ENCODE results near the gene CMTM6. TPM values are rescaled to one million over a fixed set of nuclear protein-coding genes. Genes with fewer than 3 reads are reported as not detected.

Gene CMTM6
- total RNA-seq, 1 experiment from 2014 or later = 43.5 TPM

GRCh38 chr3:32511005-32511404 lies 8.4 kb upstream of the CMTM6 start:
- WGBS (ENCODE audit: extremely low coverage, insufficient read length, low lambda C conversion rate) = no CpG with 5 or more reads among the region's 2 CpGs
- Histone ChIP-seq H2BK20ac (ENCODE audit: low read depth, low read length, poor library complexity, severe bottlenecking) (no peak overlapping the region), H3K4me2 (ENCODE audit: insufficient read depth, insufficient read length, low read length) (no peak overlapping the region), H3K27me3 (ENCODE audit: insufficient read depth, low read length) (no peaks in the 10 kb centered on the region), H4K91ac (ENCODE audit: insufficient read length, low read depth, low read length) (no peak overlapping the region), H3K56ac (ENCODE audit: insufficient read length, low read depth, low read length) (no peak overlapping the region), H4K20me1 (ENCODE audit: control insufficient read depth, insufficient read depth, insufficient read length) (no peaks in the 10 kb centered on the region), H2BK5ac (ENCODE audit: insufficient read length, low read length) (no peak overlapping the region), H2BK15ac (ENCODE audit: low read depth, low read length) (no peak overlapping the region), H3K27ac (ENCODE audit: insufficient read length, low read depth, low read length) (no peak overlapping the region), H3K18ac (ENCODE audit: insufficient read length, low read depth, low read length) (no peak overlapping the region), H3K14ac (ENCODE audit: insufficient read depth, low read length) (no peak overlapping the region), H3K23me2 (ENCODE audit: insufficient read length, low read depth, low read length, poor library complexity, severe bottlenecking) (no peaks in the 10 kb centered on the region), H4K5ac (ENCODE audit: insufficient read length, low read depth, low read length) (no peak overlapping the region), H3K79me2 (ENCODE audit: insufficient read depth, low read length) (no peaks in the 10 kb centered on the region), H3T11ph (ENCODE audit: low read length) (no peak overlapping the region), H4K8ac (replicated peaks; ENCODE audit: insufficient read length, low read depth, low read length) (no peak overlapping the region), H3K23ac (ENCODE audit: insufficient read length, low read depth, low read length) (no peak overlapping the region), H3K79me1 (ENCODE audit: insufficient read depth, low read depth, low read length, poor library complexity, severe bottlenecking) (no peaks in the 10 kb centered on the region), H3K9ac (ENCODE audit: extremely low read depth, insufficient read length, low read length) (no peak overlapping the region), H3K9me3 (ENCODE audit: control insufficient read depth, low read depth, low read length) (no peaks in the 10 kb centered on the region), H2AK5ac (ENCODE audit: insufficient read length, low read length) (no peak overlapping the region), H2BK12ac (ENCODE audit: insufficient read length, low read depth, low read length) (no peak overlapping the region), H3K4ac (ENCODE audit: low read depth, low read length) (no peak overlapping the region), H2AFZ (ENCODE audit: low read length) (no peak overlapping the region), H3K4me1 (ENCODE audit: insufficient read depth, low read length) (no peaks in the 10 kb centered on the region), H2BK120ac (ENCODE audit: low read depth, low read length, poor library complexity, severe bottlenecking) (no peak overlapping the region)
- Mint-ChIP-seq H3K36me3 (ENCODE audit: insufficient read depth in 1 of 3, low read depth in 3 of 3) (no peaks in the 10 kb centered on the region), H3K27ac (no peak overlapping the region; a peak in 1 of 7 replicates), H3K4me1 (peaks cover 0 to 2% of the 10 kb centered on the region in 2 experiments; a peak in 1 of 4 replicates), H3K27me3 (ENCODE audit: low read depth) (no peaks in the 10 kb centered on the region), H3K9me3 (no peaks in the 10 kb centered on the region), H3K4me3 (no peak overlapping the region)
- TF ChIP-seq CTCF (conservative IDR thresholded peaks at IDR 0.05) = no peak
- DNase-seq = no peak
